ENCODE data around the gene DTYMK.

Gene DTYMK

GRCh38 chr2:241686650-241687425 lies at the start of gene DTYMK:
Gene DTYMK (minus strand): TSS chr2:241686815. CDS start chr2:241686783, 32 bp downstream.
- intact Hi-C loops (cut with DNase I) = loop anchor here (1.0 to 5.0 kb wide), 4 partner anchors 15 to 180 kb away; partner anchors contain the start of genes ATG4B, D2HGDH, ING5 and STK25
- peak; percentile 92 to 99 (median 96) for DNase-seq

- intact Hi-C loops (cut with DNase I) = loop anchor here (5.0 kb wide), 1 partner anchor 141 kb away; no protein-coding TSS in a partner anchor
- DNase-seq = peak in 1 of 10 donors; percentile 60
Observed at GRCh38 chr2:241736111-241736510, 49.5 kb upstream of the DTYMK start.

GRCh38 chr2:241734467-241735208 lies 48.0 kb upstream of the DTYMK start, which contains the start of gene D2HGDH:
Gene D2HGDH (plus strand): TSS chr2:241734630. CDS start chr2:241735225, 595 bp downstream.
- DNase-seq = peak; percentile 86 to 98 (median 92)
- intact Hi-C loops (cut with DNase I) = loop anchor here (5.0 kb wide), 2 partner anchors 47 to 143 kb away; partner anchors contain the start of gene DTYMK

GRCh38 chr2:241734208-241734466 lies 47.5 kb upstream of the DTYMK start:
- intact Hi-C loops (cut with DNase I) = loop anchor here (5.0 kb wide), 1 partner anchor 47 kb away; the partner anchor contains the start of gene DTYMK
- no peak for DNase-seq

GRCh38 chr2:241733391-241734207 lies 47.0 kb upstream of the DTYMK start:
- intact Hi-C loops (cut with DNase I) = loop anchor here (5.0 kb wide), 1 partner anchor 46 kb away; the partner anchor contains the start of gene DTYMK
- no peak for DNase-seq

GRCh38 chr2:241732513-241733186 lies 46.0 kb upstream of the DTYMK start:
- intact Hi-C loops (cut with DNase I) = loop anchor here (5.0 kb wide), 1 partner anchor 45 kb away; the partner anchor contains the start of gene DTYMK
- DNase-seq = peak; percentile 63 to 97 (median 78)

GRCh38 chr2:241730671-241731293 lies 44.2 kb upstream of the DTYMK start:
- intact Hi-C loops (cut with DNase I) = loop anchor here (5.0 kb wide), 1 partner anchor 43 kb away; the partner anchor contains the start of gene DTYMK

GRCh38 chr2:241729868-241730267 lies 43.3 kb upstream of the DTYMK start:
- intact Hi-C loops (cut with DNase I) = loop anchor here (5.0 kb wide), 1 partner anchor 43 kb away; the partner anchor contains the start of gene DTYMK
- DNase-seq = no peak

More at GRCh38 chr2:241730671-241731293, 44.2 kb upstream of the DTYMK start:
- DNase-seq = no peak

GRCh38 chr2:241728627-241729026 lies 42.0 kb upstream of the DTYMK start:
- DNase-seq = peak; percentile 48 to 96 (median 70)
- intact Hi-C loops (cut with DNase I) = no loop called here

GRCh38 chr2:241728000-241728399 lies 41.4 kb upstream of the DTYMK start:
- peak in 1 of 10 donors; percentile 79 for DNase-seq
- intact Hi-C loops (cut with DNase I) = no loop called here

- intact Hi-C loops (cut with DNase I) = no loop called here
- peak in 1 of 10 donors; percentile 81 for DNase-seq
Observed at GRCh38 chr2:241726459-241726858, 39.8 kb upstream of the DTYMK start.

GRCh38 chr2:241724975-241725870 lies 38.6 kb upstream of the DTYMK start:
- DNase-seq = peak in 2 of 10 donors; percentile 55 to 82
- intact Hi-C loops (cut with DNase I) = no loop called here

GRCh38 chr2:241724259-241724974 lies 37.8 kb upstream of the DTYMK start:
- DNase-seq = peak in 1 of 10 donors; percentile 78
- intact Hi-C loops (cut with DNase I) = no loop called here

GRCh38 chr2:241722896-241723454 lies 36.4 kb upstream of the DTYMK start:
- intact Hi-C loops (cut with DNase I) = no loop called here
- DNase-seq = no peak

- no peak for DNase-seq
- intact Hi-C loops (cut with DNase I) = no loop called here
Observed at GRCh38 chr2:241721852-241722251, 35.2 kb upstream of the DTYMK start.

- intact Hi-C loops (cut with DNase I) = no loop called here
- DNase-seq = no peak
Observed at GRCh38 chr2:241720560-241720959, 33.9 kb upstream of the DTYMK start.

- intact Hi-C loops (cut with DNase I) = no loop called here
- DNase-seq = no peak
Observed at GRCh38 chr2:241720099-241720498, 33.5 kb upstream of the DTYMK start.

Data from posterior cingulate gyrus (tissue), 11 donors.